GM21423 (cell line): ENCODE measurements around the gene OS9.

Experiments
- ATAC-seq: cut with Tn5 transposase; IDR thresholded peaks from one replicate; pipeline ENCODE4 v1.9.1; 2021; ENCODE audit warnings: mild to moderate bottlenecking, moderate library complexity; ENCODE audit not compliant: unreplicated experiment

The OS9 gene

DNA sequence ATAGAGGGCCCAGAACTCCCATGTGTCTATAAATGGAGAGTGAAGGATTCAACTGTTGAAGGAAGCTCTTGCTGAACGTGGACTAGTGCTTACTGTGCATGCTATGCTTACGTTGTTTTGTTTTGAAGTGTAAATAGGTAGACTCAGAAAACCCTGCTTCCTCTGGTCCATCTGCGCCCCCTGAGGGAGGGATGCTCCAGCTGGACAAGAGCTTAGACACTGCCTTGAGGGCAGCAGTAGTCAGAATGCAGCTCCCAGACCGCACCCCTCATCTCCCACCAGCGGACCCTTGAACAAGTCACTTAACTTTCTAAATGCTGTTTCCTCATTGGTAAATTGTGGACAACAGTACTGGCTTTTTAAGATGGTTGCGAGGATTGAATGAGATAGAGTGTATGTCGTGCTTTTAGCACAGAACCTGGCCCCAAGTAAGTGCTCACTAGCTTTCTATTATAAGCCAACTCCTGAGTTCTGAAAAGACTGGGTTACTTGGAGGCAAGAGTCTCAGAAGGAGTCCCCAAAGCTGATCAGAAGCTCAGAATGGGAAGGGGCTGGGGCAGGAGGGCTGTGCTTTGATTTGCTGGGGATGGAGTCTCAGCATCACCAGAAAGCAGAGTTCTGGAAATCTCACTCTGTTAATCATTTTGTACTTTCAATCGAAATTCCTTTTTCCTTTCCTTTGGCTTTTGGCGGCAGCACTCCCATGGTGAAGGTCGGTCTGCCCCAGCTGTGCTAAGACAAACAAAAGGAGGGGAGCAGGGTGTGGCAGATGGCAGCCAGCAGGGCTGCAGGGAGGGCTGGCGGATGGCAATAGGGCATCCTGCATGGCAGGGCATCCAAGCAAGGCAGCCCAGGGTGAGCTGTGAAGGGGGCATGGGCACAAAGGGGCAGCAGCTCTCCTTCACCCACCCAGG lies 29.0 kb downstream of the OS9 start:
- ATAC-seq = no peak

DNA sequence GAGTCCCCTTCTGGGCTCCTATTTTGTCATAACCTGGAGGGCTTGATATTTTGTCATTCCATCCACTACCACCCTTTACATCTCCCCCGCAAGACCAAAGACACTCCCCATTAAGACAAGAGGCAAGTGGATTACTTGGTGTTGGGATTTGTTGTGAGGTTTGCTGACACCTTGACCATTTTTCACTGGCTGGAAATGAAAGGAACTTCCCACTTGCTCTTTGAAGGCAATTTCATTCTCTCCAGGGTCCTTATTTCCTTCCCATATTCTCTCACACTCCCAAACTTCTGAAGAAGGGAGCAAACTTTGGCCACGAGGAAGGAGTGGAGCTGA lies 29.7 kb downstream of the OS9 start:
- no peak for ATAC-seq

DNA sequence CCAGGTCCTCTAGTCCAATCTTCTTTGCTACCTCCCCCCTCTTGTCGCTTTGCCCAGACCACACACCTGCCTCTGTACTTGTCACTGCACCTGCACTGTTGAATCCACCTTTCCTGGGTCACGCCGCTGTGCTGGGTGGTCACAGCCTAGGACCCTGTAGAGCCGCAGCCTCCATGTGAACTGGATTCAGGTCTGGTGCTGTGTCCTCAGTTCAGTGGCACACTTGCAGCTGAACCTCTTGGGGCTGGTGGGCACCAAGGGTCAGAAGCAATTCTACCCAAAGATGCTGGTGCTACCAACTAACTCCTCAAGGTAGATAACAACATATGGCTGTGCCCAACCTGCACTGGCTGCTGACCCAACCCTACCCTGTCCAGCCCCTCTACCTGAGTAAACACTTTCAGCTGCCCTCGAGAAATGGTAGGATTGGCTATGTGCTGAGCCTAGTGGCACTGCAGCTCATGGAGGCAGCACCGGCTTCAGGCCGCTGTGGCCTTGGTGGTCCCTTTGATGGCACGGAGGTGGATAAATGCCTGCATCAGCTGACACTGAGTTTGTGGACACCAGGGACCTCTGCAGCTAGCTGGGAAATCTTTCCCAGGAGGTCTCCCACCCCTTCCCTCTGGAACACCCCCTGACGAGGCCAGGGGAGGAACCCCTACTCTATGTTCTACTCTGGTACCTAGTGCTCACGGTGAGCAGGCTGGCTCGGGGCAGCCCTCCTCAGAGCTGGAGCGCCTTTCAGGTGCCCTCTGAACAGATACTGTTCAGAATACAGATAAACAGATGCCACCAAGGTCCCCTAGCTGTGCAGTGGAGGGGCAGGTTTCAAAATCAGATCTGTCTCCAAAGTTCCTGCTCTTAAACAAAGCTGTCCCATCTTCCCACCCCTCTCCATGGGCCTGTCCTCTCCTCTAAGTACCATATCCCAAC lies 30.3 kb downstream of the OS9 start:
- ATAC-seq = no peak

DNA sequence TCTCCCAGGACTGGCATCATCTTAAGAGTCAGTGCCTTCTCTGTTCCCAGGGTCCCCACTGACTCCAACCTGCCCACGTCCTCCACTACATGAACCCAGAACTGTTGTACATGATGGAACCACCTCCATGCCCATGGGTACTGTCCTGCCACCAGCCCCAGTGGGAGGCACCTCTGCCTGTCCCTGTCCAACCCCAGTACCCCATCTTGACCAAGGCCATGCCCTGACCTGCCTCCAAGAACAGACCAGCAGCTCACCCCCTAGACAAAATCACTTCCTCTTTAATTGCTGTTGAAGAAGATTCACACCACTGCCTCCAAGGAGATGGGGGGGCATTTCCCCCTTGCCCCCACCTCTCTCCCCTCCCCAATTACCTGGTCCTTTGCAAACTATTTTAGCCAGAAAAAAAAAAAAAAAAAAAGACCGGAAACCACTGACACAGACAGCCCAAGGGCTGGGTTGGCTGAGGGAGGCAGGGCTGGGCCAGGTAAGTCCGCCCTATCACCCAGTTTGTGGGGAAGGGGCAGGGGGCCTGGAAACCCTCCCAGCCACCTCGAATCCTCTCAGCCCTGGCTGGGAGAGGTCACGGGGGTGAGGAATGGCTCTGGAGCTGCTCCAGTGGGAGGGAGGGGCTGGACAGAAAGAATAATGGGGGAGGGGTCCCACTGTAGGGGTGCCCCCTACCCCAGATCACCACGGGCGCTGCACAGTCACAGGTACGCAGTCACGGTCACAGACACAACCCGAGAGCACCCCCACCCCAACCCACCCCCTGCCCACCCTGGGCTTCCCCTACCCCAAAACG lies 31.2 kb downstream of the OS9 start:
- ATAC-seq = no peak

DNA sequence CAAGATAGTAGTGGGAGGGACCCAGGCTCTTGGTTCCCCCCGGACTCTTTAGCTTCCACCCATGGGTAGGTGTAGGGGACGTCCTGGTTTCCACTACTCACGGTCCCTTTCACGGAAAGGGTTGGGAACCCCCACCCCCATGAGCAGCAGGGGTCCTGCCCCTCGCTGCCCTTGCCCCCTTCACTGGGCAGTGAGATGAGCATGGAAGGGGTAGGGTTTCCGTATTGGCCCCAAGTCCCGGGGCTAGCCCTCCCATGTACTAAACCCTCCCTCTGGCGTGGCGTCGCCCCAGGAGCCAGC lies 31.9 kb downstream of the OS9 start:
- ATAC-seq = no peak

DNA sequence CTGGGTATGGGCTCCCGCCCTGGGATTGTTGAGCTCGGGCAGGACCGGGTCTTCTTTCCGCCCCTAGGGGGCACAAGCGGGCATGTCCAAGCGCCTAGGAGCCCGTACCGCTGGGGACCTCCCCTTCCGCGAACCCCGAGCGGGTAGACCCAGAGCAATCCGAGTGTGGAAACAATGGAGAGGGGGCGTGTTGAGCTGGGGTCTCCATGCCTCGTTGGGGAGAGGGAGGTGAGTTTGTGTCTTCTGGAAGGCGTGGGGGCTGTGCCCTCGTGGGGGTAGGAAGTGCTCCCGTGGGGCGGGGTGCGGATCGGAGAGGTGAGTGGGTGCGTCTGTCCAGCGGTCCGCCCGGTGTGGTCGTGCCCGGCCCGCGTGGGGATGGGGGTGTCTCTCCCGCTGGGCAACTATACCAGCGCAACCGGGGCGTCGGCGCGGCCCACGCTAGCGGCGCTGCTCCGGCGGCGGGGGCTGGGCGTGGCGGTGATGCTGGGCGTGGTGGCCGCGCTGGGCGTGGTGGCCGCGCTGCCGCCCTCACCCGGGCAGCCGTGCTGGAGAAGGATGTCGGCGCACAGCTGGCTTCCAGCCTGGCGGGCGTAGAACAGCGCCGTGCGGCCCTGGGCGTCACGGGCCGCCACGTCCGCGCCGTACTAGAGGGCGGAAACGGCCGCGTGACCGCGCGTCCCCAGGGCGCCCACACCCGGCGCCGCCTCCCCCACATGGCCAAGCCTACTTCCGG lies 32.4 kb downstream of the OS9 start:
- ATAC-seq = no peak

DNA sequence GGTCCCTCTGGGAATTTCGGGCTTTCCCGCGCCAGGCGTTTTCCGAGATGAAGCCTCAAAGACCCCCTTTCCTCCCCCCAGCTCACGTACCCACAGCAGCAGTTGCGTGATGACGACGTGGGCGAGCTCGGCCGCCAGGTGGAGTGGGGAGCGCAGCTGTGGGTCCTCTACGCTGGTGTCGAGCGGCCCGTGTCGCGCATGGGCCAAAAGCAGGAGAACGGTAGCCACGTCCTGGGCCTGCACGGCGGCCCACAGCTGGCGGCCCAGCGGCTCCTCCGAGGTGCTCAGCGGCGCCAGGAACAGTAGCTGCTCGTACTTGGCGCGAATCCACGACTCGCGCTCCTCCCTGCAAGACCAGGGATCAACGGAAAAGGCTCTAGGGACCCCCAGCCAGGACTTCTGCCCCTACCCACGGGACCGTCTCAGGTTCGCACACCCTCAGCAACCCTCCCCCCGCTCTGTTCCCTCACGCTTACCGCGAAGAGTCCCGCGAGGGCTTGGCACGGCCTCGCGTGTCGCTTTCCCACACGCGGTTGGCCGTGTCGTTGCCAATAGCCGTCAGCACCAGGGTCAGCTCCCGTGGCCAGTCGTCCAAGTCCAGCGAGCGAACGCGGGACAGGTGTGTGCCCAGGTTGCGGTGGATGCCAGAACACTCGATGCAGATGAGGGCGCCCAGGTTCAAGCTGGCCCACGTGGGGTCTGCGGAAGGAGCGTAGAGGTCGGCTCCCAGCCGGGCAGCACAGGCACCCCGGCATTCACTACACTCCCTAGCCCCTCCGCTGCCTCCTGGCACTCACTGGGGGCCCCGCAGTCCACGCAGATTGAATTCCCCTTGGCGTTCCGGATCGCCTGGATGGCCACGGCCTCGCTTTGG lies 33.2 kb downstream of the OS9 start:
- no peak for ATAC-seq

DNA sequence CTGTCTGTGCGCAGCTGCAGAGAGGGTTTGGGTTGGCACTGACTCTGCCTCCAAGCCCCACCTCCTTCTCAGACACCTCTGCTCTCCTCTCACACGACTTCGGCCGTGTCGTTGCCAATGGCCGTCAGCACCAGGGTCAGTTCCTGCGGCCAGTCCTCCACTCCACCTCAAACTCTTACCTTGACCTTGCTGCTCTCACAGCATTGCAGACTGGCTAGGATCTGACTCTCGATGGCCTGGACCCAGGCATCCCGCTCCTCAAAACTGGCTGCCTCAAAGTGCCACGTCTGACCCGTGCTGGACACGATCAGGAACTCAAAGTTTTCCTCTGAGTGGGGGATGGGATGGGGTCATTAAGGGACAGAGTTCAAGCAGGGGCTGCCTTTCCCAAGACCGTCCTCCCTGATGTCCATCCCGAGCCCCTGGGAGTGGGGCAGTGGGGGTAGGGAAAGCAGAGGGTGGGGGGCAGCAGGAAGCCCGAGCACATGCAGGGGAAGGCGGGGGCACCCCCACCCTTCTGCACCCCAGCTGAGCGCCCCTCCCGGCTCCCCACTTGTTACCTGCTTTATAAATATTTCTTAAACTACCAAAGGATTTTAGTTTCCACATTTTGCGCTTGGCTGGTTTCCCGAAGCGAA lies 33.9 kb downstream of the OS9 start:
- ATAC-seq = no peak

DNA sequence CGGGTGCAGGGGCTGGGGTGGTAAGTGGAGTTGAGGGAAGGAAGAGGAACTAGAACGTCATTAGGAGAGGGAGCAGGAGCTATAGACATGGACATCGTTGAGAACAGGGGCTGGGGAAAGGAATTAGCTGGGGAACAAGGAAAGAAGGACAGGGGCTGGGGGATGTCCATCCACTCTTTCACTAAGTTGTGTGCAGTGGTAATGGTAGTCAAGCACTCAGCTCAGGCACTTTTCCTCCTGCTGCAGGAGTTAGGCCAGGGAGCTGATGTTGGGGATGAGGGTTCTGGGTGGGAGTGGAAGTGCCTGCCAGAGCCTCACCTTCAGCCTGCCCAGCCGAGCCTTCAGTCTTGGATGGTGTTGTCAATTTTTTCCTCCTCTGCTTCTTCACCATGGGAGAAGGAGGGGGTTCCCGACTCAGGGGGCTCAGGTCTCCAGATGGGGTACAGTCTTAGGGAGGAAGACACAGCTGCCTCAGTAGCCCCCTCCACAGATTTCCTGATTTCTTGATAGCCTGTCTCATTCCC lies 35.5 kb downstream of the OS9 start:
- ATAC-seq = no peak

DNA sequence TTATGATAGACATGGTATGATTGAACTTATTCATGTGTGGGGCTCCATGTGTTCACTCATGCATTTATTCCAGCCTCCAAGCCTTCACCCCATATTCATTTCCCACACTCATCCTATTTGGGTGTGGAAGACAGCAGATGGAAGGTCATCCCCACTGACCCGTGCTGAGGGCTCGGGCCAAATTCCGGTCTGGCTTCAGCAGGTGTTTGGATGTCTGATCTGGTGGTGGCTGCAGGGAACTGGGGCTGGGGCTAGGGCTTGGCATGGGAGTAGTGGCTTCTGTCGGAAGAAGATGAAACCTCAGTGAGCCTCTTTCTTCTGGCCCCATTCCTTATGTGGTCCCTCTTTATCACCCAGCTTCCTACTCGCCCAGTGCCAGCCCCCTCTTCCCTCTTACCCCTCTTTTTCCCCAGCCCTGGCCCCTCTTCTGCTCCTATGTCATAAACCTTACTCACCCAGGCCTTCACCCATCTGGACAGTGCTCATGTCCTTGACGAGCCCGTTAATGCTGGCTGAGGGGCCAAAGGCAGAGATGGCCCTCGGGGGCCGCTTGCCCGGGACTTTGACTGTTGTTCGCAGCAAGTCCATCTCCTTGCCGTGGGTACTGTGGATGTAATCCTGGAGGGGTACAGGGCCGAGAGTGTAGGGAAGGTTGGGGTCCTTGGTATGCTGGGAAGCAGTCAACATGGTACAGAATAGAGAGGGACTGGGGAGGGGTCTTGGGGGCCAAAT lies 36.6 kb downstream of the OS9 start:
- ATAC-seq = no peak

DNA sequence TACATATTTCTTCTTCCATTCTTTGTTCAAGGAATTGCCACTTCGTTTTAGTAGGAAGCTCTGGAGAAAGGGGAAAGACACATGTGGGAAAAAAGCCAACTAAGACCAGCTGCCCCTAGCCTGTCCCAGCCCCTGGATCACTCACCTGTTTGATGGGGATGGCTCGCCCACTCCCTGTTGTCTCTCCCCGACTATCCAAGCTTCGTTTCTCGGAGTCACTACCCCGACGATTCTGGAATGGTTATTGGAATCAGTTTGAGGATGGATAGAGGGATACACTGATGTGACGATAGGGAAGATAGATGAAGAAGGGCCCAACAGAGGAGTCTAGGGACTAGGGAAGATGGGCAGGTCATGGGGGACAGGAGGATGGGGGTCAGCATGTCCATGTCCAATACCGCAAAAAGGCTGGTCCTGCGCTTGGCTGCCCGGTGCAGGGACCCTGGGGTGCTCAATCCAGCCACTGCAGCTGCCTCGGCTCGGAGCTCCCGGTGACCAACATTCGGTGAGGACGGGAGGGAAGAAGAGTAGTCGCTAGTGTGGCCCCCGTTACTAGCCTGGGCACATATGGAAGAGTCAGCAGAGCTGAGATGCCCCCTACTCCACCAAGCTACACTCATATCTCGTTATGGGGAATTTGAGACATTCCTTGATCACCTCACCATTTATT lies 37.6 kb downstream of the OS9 start:
- ATAC-seq = no peak

DNA sequence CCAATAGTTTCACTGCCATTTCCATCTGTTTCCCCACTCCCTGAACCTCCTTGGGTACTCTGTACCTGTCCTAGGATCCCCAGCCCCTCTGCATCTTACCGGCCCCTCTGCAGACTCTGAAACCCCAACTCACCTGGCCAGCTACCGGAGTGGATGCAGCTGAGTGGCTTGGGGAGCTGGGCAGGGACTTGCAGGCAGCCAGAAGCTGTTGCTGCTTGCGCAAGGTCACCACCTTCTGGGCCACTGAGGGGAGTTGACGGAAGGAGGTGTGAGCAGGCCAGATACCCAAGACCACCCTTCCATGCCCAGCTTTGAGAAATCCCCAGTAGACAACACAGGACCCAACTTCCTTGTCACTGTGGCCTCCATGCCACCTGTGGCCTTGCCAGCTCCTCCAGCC lies 38.3 kb downstream of the OS9 start:
- ATAC-seq = no peak

DNA sequence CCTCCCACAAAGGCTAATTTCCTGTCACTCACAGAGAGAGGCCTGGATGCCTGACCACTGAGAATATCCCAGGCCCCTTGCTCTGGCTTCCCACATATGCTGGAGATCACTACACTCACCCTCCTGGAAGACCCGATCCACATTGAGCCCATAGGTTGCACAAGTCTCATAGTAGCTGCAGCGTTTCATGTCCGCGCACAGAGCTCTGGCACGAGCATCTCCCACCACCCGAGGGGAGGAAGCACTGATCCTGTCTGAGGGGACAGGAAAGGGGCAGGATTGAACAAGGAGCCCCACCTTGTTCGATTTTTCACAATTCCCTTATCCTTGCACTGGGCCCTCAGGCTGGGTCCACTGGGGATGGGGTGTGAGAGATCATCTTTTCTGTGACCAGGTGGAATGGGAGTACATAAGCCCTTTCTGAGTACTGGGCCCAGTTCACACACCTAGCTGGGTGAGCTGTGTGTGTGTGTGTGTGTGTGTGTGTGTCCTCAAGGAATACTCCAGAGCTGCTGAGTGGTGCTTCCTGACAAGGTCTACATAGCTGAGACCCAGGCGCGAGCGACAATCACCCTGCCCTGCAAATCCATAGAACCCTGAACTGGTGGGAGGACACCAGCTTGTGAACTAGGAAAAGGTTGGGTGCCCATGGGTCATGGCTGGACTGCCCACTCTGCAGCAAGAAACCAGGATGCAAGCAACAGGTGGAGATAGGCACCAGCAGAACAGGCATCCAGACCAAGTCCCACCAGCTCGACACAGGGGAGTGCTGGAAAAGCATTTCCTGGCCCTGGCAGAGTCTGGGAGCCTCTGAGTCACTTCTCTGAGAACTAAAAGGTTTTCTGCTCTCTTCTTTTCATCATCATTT lies 39.0 kb downstream of the OS9 start:
- no peak for ATAC-seq

DNA sequence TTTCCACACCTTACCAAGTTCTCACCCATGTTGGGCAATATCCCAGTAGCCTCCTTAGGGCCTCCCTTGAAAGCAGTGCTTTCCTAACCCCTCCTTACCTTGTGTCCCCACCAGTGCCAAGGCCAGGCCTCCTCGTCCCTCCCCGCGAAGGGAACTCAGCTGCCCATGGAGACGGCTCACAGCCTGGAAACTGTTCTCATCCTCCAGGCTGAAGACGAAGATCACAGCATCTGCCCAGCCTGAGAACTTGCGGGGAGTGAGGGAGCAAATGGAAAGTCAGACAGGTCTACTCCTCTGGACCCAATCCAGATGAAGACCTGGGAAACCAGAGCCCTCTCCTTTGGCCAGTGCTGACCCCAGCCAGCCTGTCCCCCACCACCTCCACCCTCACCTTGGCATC lies 40.0 kb downstream of the OS9 start:
- ATAC-seq = no peak

DNA sequence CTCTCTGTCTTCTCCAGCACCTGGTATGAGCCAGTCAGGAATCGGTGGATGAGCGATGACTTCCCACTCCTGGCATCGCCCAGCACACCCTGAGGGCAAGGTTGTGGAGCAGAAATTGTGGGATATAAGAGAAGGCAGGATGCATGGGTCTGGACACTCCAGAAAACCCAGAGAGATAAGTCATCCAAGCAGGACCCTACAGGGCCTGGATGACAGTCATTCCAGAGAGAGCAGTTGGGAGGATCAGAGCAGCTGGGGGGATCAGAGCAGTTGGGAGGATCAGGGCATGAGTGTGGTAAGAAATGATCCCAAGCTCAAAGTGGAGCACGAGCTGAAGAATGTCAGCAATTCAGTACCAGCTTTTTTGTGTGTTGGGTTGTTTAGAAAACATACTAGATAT lies 40.7 kb downstream of the OS9 start:
- no peak for ATAC-seq

DNA sequence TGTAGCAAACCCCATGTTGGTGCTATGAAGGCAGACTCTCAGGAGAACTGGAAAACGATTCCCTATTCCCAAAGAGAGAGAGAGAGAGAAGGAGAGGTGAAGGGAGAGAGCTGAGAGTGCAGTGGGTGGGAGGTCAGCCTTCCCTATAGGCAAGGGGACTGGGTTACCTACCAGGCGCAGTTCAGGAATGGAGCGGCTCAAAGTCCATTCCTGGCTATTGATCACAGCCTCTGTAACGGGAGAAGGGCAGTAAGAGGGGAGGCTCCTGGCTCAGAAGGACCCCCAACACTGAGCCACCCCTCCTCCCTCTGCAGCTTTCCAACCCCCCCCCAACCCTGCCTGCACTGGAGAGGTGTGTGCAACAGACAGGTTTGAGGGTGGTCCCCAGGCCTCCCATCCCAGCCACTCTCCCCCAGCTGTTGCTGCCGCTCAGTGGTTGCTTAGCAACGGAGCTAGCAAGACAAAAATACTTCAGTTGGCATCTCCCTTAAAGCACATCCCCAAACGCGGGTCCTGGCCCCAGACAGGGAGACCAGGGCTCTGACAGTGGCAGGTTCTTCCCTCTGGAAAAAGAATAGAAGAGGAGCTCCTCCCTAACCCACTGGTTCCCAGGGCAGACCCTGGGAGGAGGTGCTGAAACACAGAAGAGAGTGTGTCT lies 41.4 kb downstream of the OS9 start:
- no peak for ATAC-seq
